Stimulated activated CD4-positive, alpha-beta T cell treated with anti-CD3 and anti-CD28 coated beads, Interleukin-12 subunit alpha, Interleukin-12 subunit beta, amount 100 ng/mL, for 24 hours (primary cell): Measurements from ENCODE around the gene MVK.

Experiments
- DNase-seq, 2 experiments: peaks; one replicate each; pipeline ENCODE4 v3.0.0-alpha.2; 2020; ENCODE audit warnings: low read depth in 2 of 2

MVK gene

DNA sequence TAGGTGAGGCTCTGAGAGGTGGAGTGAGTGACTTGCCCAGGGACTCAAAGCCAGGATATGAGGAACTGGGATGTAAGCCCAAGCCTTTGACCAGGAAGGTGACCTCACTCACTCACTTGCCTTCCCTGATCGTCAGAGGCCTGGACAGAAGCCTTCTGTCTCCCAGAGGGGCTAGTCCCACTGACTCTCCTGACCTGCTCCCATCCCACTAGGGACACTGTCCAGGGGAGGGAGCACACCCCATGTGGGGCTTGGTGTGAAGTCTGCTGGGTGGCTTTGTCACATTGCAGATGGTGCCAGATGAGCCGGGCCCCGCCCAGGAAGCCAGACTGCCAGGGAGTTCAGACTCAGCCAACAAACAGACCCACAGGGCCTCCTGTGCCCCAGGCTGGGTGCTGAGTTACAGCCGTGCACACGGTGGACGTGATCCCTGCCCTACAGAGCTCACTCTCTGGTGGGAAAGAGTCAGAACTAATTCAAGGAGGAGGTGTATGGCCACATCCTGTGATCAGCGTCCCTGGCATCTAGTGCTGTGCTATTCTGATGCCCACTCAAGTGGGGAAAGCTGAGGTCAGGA is 28.6 kb upstream of the MVK start:
- no peak for DNase-seq

- no peak for DNase-seq
Measured at GRCh38 chr12:109545826-109546225, 27.8 kb upstream of the MVK start.

- no peak for DNase-seq
Measured at GRCh38 chr12:109547286-109547685, 26.3 kb upstream of the MVK start.

DNA sequence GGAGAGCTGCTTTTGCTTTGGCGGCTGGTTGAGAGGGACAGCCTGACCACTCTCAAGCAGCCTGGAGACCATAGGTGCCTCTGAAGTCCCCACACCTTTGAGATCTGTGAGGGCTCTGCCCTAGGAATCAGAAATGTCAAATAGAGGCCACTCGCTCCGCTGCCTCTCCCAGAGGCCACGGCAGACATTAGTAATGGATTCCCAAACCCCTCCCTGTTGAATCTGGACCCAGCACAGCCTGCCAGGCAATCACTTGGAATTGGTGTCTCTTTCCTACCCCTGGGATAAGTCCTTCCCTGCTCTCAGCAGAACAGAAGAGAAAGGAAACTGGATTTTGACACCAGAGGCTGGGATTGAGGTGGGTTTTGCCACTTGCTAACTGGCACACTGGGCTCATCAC is 25.3 kb upstream of the MVK start:
- no peak for DNase-seq

- DNase-seq = no peak
Measured at GRCh38 chr12:109549613-109550270, 23.9 kb upstream of the MVK start.

DNA sequence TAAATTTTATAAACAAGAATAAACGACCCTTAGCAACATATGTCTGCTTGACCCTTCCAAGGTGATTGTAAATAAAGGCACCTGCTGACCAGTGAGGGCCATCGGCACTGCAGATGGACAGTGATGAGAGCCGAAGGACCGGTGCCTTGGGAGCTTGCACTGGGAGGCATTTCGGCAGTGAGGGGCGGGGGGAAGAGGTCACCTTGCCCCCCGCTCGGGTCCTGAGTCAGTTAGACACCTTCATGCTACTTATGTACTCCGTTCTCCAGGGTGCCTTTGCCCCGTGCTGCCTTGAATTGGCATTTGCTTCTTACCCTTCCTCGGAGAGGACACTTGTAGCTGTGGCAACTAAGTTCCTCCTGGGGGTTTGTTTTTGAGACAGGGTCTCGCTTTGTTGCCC is 23.3 kb upstream of the MVK start:
- no peak for DNase-seq

DNA sequence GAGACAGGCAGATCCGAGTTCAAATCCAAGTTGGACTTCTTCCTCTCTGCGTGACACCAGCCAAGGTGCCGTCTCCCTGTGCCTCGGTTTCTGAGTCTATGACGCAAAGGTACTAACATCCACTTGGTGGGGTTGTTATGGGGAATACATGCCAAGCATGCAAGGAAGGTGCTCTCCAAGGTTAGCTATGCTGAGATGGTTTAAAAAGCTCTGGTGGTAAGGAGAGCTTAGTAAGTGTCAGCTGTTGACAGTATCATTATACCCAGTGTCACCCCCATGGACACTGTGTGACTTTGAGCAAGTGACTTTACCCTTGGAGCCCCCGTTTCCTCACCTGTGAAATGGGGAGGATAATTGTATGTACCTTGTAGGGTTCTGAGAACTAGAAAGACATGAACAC is 22.5 kb upstream of the MVK start:
- no peak for DNase-seq

DNA sequence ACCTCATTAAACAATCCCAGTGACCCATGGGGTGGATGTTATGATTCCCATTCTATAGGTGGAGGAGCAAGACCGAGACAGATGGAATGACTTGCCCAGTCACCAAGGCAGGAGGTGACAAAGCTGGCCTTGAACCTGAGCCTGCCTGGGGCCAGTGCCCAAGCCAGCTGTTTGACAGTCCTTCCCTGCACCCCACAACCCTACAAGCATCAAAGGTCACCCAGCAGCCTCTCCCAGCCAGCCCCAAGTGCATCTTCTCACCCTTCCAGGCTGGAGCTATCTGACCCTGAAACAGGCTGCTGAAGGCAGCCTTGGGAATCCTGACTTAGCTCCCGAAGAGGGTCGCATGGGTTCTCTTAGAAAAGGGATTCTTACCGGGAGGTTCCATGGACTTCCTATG is 20.6 kb upstream of the MVK start:
- no peak for DNase-seq

- no peak for DNase-seq
Measured at GRCh38 chr12:109553483-109553882, 20.1 kb upstream of the MVK start.

GRCh38 chr12:109553906-109554500 is 19.6 kb upstream of the MVK start:
- no peak for DNase-seq

- DNase-seq = no peak
Measured at GRCh38 chr12:109554761-109555160, 18.8 kb upstream of the MVK start.

DNA sequence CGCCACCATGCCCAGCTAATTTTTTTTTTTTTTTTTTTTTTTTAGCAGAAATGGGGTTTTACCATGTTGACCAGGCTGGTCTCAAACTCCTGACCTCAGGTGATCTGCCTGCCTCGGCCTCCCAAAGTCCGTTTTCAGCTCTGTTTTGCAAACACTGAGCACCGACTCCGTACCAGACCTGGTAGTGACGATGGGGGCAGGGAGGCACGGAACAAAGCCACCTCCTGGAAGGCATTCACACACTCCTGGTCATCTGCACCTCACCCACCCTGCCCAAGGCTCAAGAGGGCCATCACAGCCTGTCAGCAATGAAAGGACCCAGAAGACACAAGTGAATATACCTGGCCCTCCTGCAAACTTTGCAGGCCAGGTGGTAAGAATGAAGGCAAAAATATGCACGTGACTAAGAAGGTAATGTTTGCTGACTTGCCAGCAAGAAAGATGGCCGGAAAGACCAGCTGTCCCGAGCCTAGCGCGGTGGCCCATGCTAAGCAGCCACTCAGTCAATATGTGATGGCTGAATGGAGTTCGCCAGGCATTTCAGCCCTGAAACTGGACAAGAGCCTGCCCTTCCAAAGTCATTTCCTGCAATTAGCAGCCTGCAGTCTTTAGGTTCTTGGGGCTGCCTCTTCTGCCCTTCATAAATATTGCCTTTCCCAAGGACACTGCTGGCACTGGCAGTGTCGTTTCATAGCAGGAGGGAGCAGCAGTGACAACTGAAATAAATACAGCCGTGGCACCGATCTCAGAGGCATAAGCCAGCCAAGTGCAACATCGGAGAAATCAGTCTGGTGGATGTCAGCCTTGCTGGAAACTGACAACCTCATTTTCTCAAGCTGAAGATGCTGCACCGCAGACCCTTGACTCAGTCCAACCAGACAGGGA is 17.9 kb upstream of the MVK start:
- DNase-seq = no peak

- DNase-seq = no peak
Measured at GRCh38 chr12:109557200-109557599, 16.4 kb upstream of the MVK start.

DNA sequence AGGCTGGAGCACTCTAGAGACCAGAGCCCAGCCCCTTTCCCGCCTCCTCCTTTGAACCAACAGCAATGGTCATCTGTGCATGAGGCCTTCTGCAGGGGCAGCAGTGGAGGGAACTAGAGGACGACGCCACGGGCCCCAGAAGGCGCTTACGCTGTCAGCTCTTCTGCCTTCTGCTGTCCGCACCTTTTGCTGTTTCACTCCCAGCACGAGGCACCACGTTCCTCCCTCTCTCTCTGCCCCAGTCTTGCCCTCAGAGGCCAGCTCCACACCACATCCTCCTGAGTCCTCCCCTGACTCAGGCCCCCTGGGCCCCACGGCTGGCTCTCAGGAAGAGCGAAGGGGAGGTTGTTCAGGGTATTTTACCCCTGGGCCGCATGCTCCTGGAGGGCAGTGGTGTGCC is 15.8 kb upstream of the MVK start:
- DNase-seq = no peak

DNA sequence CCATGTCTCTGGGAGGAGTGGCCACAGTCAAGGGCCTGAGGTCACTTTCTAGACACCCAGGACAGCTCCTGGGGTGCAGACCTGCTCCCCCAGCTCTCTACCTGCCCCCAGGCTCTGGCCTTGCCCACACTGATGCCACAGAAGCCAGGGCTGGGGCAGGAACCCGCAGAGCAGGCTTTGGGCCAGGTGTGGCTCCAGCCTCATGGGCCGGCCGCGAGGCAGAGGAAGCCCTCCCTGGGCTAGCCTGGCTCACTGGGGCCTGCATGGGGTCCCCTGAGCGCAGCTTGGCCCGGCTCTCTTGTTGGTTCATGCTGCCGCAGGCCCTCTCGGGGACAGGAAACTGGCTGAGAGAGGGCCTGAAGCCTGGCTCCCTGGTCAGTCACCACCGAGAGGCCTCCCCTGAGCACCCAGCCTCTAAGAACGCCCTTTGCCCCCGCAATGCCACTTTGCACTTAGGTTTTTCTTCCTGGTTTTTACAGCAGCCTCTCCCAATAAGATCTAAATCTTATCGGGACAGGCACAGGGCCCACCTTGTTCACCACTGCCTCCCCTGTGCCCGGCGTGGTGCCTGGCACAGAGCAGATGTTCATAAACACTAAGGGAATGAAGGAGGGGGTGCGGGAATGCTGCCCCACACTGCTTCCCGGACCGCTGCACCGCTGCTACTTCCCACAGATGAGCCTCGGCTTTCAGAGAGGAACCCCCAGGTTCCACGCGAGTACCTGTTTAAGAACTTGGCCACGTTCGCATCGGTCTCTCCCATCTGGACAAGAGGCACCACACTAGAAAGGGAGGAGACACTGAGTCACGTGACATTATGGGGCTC is 15.0 kb upstream of the MVK start:
- DNase-seq = no peak

DNA sequence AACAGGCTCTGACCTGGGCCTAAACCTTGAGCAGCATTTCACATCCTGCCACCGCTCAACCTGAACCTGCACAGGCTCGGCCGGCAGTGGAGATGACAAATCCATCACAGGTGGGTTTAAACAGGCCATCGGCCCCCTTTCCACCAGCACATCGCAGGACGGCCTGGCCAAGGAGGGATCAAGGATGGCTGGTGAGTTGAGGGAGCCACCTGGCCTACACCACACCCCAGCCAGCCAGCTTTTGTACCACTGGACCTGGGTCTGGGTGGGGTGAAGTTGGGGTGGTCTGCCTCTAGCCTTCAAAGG is 14.4 kb upstream of the MVK start:
- DNase-seq = no peak

DNA sequence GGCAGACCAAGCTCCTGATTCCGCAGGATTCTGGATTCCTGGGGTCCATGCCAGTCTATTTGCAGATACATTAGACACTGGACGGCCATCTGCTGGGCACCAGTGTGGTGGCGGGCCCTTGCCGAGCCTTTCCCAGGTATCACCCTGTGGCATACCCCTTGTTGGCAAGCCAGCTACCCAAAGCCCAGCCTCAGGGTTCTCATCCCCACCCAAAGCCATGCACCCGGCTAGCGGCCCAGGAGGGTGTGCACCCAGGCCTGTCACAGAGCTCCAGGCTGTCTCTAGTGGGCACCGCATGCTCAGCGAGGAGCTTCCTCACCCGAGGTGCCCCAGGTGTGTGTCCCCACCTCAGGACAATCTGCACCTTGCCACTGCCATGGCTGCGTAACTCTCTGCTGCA is 14.0 kb upstream of the MVK start:
- no peak for DNase-seq

- DNase-seq = no peak
Measured at GRCh38 chr12:109560867-109561710, 12.5 kb upstream of the MVK start.

- no peak for DNase-seq
Measured at GRCh38 chr12:109561711-109562030, 11.9 kb upstream of the MVK start.

DNA sequence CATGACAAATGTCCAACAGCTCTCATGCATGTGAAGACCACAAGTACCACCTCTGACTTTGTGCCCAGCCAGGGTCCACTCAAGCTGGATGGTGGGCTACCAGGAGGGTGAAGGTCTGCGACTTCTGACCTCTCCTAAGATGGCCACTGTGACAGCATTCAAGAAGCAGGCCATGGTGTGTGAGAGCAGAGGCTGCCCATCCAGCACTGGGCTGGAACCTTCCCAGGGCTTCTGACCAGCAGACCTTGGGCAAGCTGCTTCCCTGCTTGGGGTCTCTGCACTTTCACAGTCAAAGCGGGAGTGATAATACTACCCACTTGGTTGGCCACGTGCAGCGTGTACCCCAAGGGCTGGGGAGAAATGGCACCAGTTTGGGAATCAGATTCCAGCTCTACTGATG is 10.7 kb upstream of the MVK start:
- DNase-seq = no peak
